Heart right ventricle (tissue), 16 donors: ENCODE data around the gene ZNF746. TPM values are rescaled to one million over a fixed set of nuclear protein-coding genes. Genes with fewer than 3 reads are reported as not detected.
A peak's percentile ranks its signal among the peaks of the same experiment; 100 is the strongest.

Source experiments
- ATAC-seq, 8 donors: fragments of 200-7000 bp; cut with Tn5 transposase; one replicate each; pipeline ENCODE4 v1.9.1; 2020; ENCODE audit warnings: mild to moderate bottlenecking in 8 of 8, moderate library complexity in 8 of 8, moderate number of reproducible peaks in 1 of 8
- DNase-seq, 2 donors: peaks; one replicate each; pipeline ENCODE4 v3.0.0-alpha.2; 2020
- H3K27ac ChIP-seq, 10 donors: fragments of 200-600 bp; sonication (generic) in 2 of 10; one replicate each; pipeline versions ENCODE4 v1.5.0 to v1.8.0; 2020 to 2022; ENCODE audit warnings: mild to moderate bottlenecking in 3 of 10
- H3K27me3 ChIP-seq, 7 donors: fragments of 200-600 bp; one replicate each; pipeline ENCODE4 v1.8.0; 2021 to 2022; ENCODE audit warnings: mild to moderate bottlenecking in 2 of 7
- H3K36me3 ChIP-seq, 9 donors: fragments of 200-600 bp; sonication (generic) in 1 of 9; one replicate each; pipeline versions ENCODE4 v1.5.0 to v1.8.0; 2020 to 2022; ENCODE audit warnings: mild to moderate bottlenecking in 2 of 9
- H3K4me1 ChIP-seq, 9 donors: fragments of 200-600 bp; sonication (generic) in 1 of 9; one replicate each; pipeline versions ENCODE4 v1.5.0 to v1.8.0; 2020 to 2022; ENCODE audit warnings: mild to moderate bottlenecking in 4 of 9
- H3K4me3 ChIP-seq, 10 donors: fragments of 200-600 bp; sonication (generic) in 2 of 10; one replicate each; pipeline versions ENCODE4 v1.5.0 to v1.8.0; 2020 to 2022; ENCODE audit warnings: mild to moderate bottlenecking in 7 of 10, moderate library complexity in 2 of 10
- H3K9me3 ChIP-seq, 11 donors: fragments of 200-600 bp in 10 of 11; sonication (generic) in 2 of 11; one replicate each; pipeline versions ENCODE4 v1.5.0 to v1.8.0; 2013 to 2022; ENCODE audit warnings: mild to moderate bottlenecking in 2 of 11, control low read depth in 1 of 11, moderate library complexity in 1 of 11
- CTCF ChIP-seq, 9 donors: fragments of 200-600 bp; sonication (generic) in 2 of 9; IDR thresholded peaks; one replicate each; pipeline versions ENCODE4 v1.5.0 to v1.8.0; 2021 to 2022; ENCODE audit warnings: antibody characterized with exemption in 9 of 9, mild to moderate bottlenecking in 5 of 9, moderate library complexity in 1 of 9
- WGBS, 2 donors: extraction: QIAGEN DNeasy Blood & Tissue Kit; methylation state at CpG; one replicate each; pipeline ENCODE4 v1.1.7; 2013; ENCODE audit warnings: inconsistent platforms in 1 of 2; 5-methylcytosine and 5-hydroxymethylcytosine counted together
- intact Hi-C, 10 donors: fragments of 100-400 bp; cut with DNase I; formaldehyde crosslinking; loops; one replicate each; pipeline versions ENCODE4 v1.11.1 to v1.14.2; 2022
- polyA plus RNA-seq, 2 donors: library from polyadenylated mRNA; stranded (reverse); fragments of 200-250 nt; gene quantifications; one replicate each; pipeline ENCODE4 v1.2.3, GENCODE V29; 2013
- total RNA-seq, 10 donors: library from RNA; stranded (reverse); fragmentation: NEBNext Ultra II Directional in 3 of 10; extraction: Animal tissue kit (Norgen Biotek cat#: 25700) in 3 of 10; gene quantifications; one replicate each; pipeline versions ENCODE4 v1.2.1 to v1.2.4, GENCODE V29; 2021 to 2023
- donor health status: Arrhythmogenic right ventricular cardiomyopathy.
- donor health status: ischemic (EF 13 %, LVEDD 7.1; RV severe dilation, severe dysfunction).
- donor health status: healthy with polysubstance abuse.
- donor health status: DM: no; HTN: yes; CAD: no.
- donor health status: DM: no; HTN: no; CAD: no.
- donor health status: ischemic (EF 25% LVEDD 6.9; RV normal size, moderate dysfunction).
- donor health status: ischemic (EF 25% LVEDD 5.7; RV mildly dilated, moderate dysfunction).
- donor health status: healthy.
- donor health status: DM: yes; HTN: yes; CAD: no.
- donor health status: Ischemic cardiomyopathy.
- donor health status: ischemic (EF 35%, LVEDD 5.7; RV mildly dilated, moderate dysfunction).
- donor health status: nonischemic (EF 11% LVEDD 7.7; RV severe dilation, severe dysfunction).
- donor health status: DM: yes; HTN: yes; CAD: no.
- donor health status: PGD.
- donor health status: ischemic (EF 29% LVEDD 5.4; RV normal size, mild dysfunction).
- donor health status: nonischemic (EF 23%, LVEDD 6.1; RV moderate dilation, normal function).

The ZNF746 gene
- total and polyA plus RNA-seq, 12 donors = 4.5 to 10.5 (median 8.1) TPM

- Histone ChIP-seq H3K27ac (no peak overlapping the region), H3K27me3 (no peaks in the 10 kb centered on the region), H3K36me3 (peaks cover 0 to 64% (median 26%) of the 10 kb centered on the region in 9 donors), H3K4me3 (no peak overlapping the region), H3K9me3 (no peaks in the 10 kb centered on the region), H3K4me1 (no peaks in the 10 kb centered on the region)
- WGBS, 2 donors = 85 to 92% methylated on average over 66 of the region's 66 CpGs
- no peak for TF ChIP-seq CTCF (IDR thresholded peaks at IDR 0.05)
- intact Hi-C loops = no loop called here
- ATAC-seq (peak in 1 of 8 donors; percentile 32), DNase-seq (no peak)
Observed at GRCh38 chr7:149431486-149432120, 66.0 kb downstream of the ZNF746 start.

- Histone ChIP-seq H3K36me3 (peaks cover 0 to 50% (median 15%) of the 10 kb centered on the region in 9 donors), H3K27me3 (no peaks in the 10 kb centered on the region), H3K9me3 (no peaks in the 10 kb centered on the region), H3K27ac (no peak overlapping the region), H3K4me3 (no peak overlapping the region), H3K4me1 (no peaks in the 10 kb centered on the region)
- no peak for TF ChIP-seq CTCF (IDR thresholded peaks at IDR 0.05)
- ATAC-seq = no peak
- intact Hi-C loops = no loop called here
- DNase-seq = no peak
- WGBS, 2 donors = 88 to 92% methylated on average over 4 of the region's 4 CpGs
Observed at GRCh38 chr7:149430192-149430591, 67.4 kb downstream of the ZNF746 start.

GRCh38 chr7:149427893-149428292 is 69.7 kb downstream of the ZNF746 start:
- Histone ChIP-seq H3K9me3 (no peaks in the 10 kb centered on the region), H3K4me1 (peaks cover 0 to 8% (median 6%) of the 10 kb centered on the region in 9 donors), H3K27ac (no peak overlapping the region), H3K27me3 (peaks cover 0 to 9% (median 0%) of the 10 kb centered on the region in 7 donors), H3K36me3 (peaks cover 0 to 28% (median 13%) of the 10 kb centered on the region in 9 donors), H3K4me3 (no peak overlapping the region)
- TF ChIP-seq CTCF (IDR thresholded peaks at IDR 0.05) = no peak
- DNase-seq (no peak), ATAC-seq (no peak)
- intact Hi-C loops = loop anchor here in 4 of 10 donors (10.0 kb wide), 3 partner anchors 67 to 173 kb away; partner anchors contain the start of gene ZNF746 (in 1 of the 4)
- WGBS, 2 donors = 91 to 94% methylated on average over 2 of the region's 2 CpGs

- intact Hi-C loops = loop anchor here in 4 of 10 donors (10.0 kb wide), 3 partner anchors 68 to 172 kb away; partner anchors contain the start of gene ZNF746 (in 1 of the 4)
- 88 to 94% methylated on average over 4 of the region's 4 CpGs for WGBS, 2 donors
- no peak overlapping the region for H3K4me3 ChIP-seq
- no peak for TF ChIP-seq CTCF (IDR thresholded peaks at IDR 0.05)
- no peaks in the 10 kb centered on the region for H3K9me3 ChIP-seq
- peaks cover 0 to 21% (median 6%) of the 10 kb centered on the region in 9 donors for H3K36me3 ChIP-seq
- H3K27me3 ChIP-seq = peaks cover 0 to 9% (median 0%) of the 10 kb centered on the region in 7 donors
- H3K27ac ChIP-seq = no peak overlapping the region
- H3K4me1 ChIP-seq = peaks cover 0 to 13% (median 9%) of the 10 kb centered on the region in 9 donors
- DNase-seq (no peak), ATAC-seq (no peak)
Observed at GRCh38 chr7:149427096-149427680, 70.4 kb downstream of the ZNF746 start.
